PC-9 (cell line): ENCODE data around the gene TSNAX. TPM values are rescaled to one million over a fixed set of nuclear protein-coding genes. Genes with fewer than 3 reads are reported as not detected.

ENCODE experiments used
- BruUV-seq: library from RNA; stranded (reverse); fragments of 400-500 nt; replicated peaks from 2 replicates; lab custom pipeline; 2021; lab: Mats Ljungman, UMichigan
- CTCF ChIA-PET: fragments of 300-600 bp; sonication (Branson Sonifier 250); formaldehyde crosslinking; loops from one replicate; lab custom pipeline; 2022; ENCODE audit warnings: antibody characterized with exemption; lab: Charles Lee
- POLR2A ChIA-PET: fragments of 300-600 bp; sonication (Branson Sonifier 250); formaldehyde crosslinking; loops from one replicate; lab custom pipeline; 2022; ENCODE audit warnings: antibody characterized with exemption; ENCODE audit not compliant: unreplicated experiment; lab: Charles Lee
- DNase-seq, 2 experiments: peaks; one replicate each; pipeline versions ENCODE4 v3.0.0 to v3.0.0-alpha.2; 2015 to 2022; ENCODE audit warnings: mixed read lengths in 1 of 2
- H2AFZ ChIP-seq: fragments of 200-600 bp; sonication (generic); 2 replicates; pipeline ENCODE4 v1.8.1; 2017; ENCODE audit warnings: antibody characterized with exemption
- H3F3A ChIP-seq: fragments of 200-600 bp; sonication (generic); 2 replicates; pipeline ENCODE4 v1.8.1; 2017; ENCODE audit warnings: antibody characterized with exemption, mild to moderate bottlenecking, low read depth; ENCODE audit not compliant: insufficient read depth
- H3K27ac ChIP-seq: fragments of 200-600 bp; sonication (generic); 2 replicates; pipeline ENCODE4 v1.6.1; 2016; ENCODE audit warnings: mixed run types
- H3K27me3 ChIP-seq: fragments of 200-600 bp; sonication (generic); 2 replicates; pipeline ENCODE4 v1.6.1; 2016; ENCODE audit warnings: low read depth, mixed run types; ENCODE audit not compliant: insufficient read depth
- H3K36me3 ChIP-seq: fragments of 200-600 bp; sonication (generic); 2 replicates; pipeline ENCODE4 v1.6.1; 2016; ENCODE audit warnings: low read depth, mixed run types
- H3K4me1 ChIP-seq: fragments of 200-600 bp; sonication (generic); replicated peaks from 2 replicates; pipeline ENCODE4 v1.6.1; 2016; ENCODE audit warnings: mixed run types; ENCODE audit not compliant: insufficient read depth
- H3K4me2 ChIP-seq: fragments of 200-600 bp; sonication (generic); 2 replicates; pipeline ENCODE4 v1.6.1; 2017; ENCODE audit warnings: mixed run types
- H3K4me3 ChIP-seq: fragments of 200-600 bp; sonication (generic); 2 replicates; pipeline ENCODE4 v1.6.1; 2016; ENCODE audit warnings: mixed run types
- H3K79me2 ChIP-seq: fragments of 200-600 bp; sonication (generic); 2 replicates; pipeline ENCODE4 v1.6.1; 2017; ENCODE audit warnings: low read depth, mixed run types
- H3K9me2 ChIP-seq: fragments of 200-600 bp; sonication (generic); 2 replicates; pipeline ENCODE4 v1.8.1; 2017; ENCODE audit warnings: mild to moderate bottlenecking; ENCODE audit not compliant: insufficient read depth
- H3K9me3 ChIP-seq: fragments of 200-600 bp; sonication (generic); 2 replicates; pipeline ENCODE4 v1.8.1; 2016; ENCODE audit warnings: low read depth; ENCODE audit not compliant: insufficient read depth
- H4K20me1 ChIP-seq: fragments of 200-600 bp; sonication (generic); 2 replicates; pipeline ENCODE4 v1.8.1; 2017; ENCODE audit not compliant: insufficient read depth
- CTCF ChIP-seq: fragments of 200-600 bp; sonication (generic); conservative IDR thresholded peaks from 2 replicates; pipeline ENCODE4 v1.6.1; 2017; ENCODE audit warnings: mixed run types, antibody characterized with exemption, mild to moderate bottlenecking, moderate library complexity
- EZH2 ChIP-seq: fragments of 200-600 bp; sonication (generic); IDR thresholded peaks from 2 replicates; pipeline ENCODE4 v1.8.0; 2017; ENCODE audit warnings: antibody characterized with exemption, low read depth
- intact Hi-C: fragments of 100-400 bp; cut with micrococcal nuclease; formaldehyde crosslinking; loops from one replicate; pipeline ENCODE4 v1.10.0; 2022; ENCODE audit not compliant: unreplicated experiment
- total RNA-seq: library from RNA; stranded (reverse); gene quantifications from 2 replicates; pipeline ENCODE4 v1.2.3, GENCODE V29; 2021

The TSNAX gene
- total RNA-seq, 1 experiment from 2014 or later = 32.1 TPM

GRCh38 chr1:231518485-231519034 is 9.9 kb upstream of the TSNAX start:
- no peak overlapping the region for H3K27ac ChIP-seq
- H2AFZ ChIP-seq = no peak overlapping the region
- no peaks in the 10 kb centered on the region for H3K9me3 ChIP-seq
- ChIA-PET POLR2A (no interaction called here), CTCF (no interaction called here)
- H3K4me3 ChIP-seq = no peak overlapping the region
- no peak for DNase-seq
- H3K36me3 ChIP-seq = no peaks in the 10 kb centered on the region
- no peaks in the 10 kb centered on the region for H3K79me2 ChIP-seq
- H3K27me3 ChIP-seq = no peaks in the 10 kb centered on the region
- no peak overlapping the region for H3K4me2 ChIP-seq
- H3F3A ChIP-seq = no peaks in the 10 kb centered on the region
- intact Hi-C loops = no loop called here
- no peaks in the 10 kb centered on the region for H3K4me1 ChIP-seq
- no peaks in the 10 kb centered on the region for H4K20me1 ChIP-seq
- no TSS peak for BruUV-seq
- H3K9me2 ChIP-seq = 0 out of 2 replicates have a peak, but pooled peaks cover 6% of the 10 kb centered on the region
- no peak for TF ChIP-seq CTCF

GRCh38 chr1:231519166-231519565 is 9.3 kb upstream of the TSNAX start:
- H3K9me3 ChIP-seq = no peaks in the 10 kb centered on the region
- no peak for DNase-seq
- no peaks in the 10 kb centered on the region for H3K79me2 ChIP-seq
- no peak overlapping the region for H3K27ac ChIP-seq
- 0 out of 2 replicates have a peak, but pooled peaks cover 6% of the 10 kb centered on the region for H3K9me2 ChIP-seq
- H3K4me2 ChIP-seq = no peak overlapping the region
- no peak overlapping the region for H2AFZ ChIP-seq
- no TSS peak for BruUV-seq
- no peaks in the 10 kb centered on the region for H3K4me1 ChIP-seq
- TF ChIP-seq CTCF (no peak), EZH2 (no peak)
- ChIA-PET CTCF (no interaction called here), POLR2A (no interaction called here)
- H3K27me3 ChIP-seq = no peaks in the 10 kb centered on the region
- H3K36me3 ChIP-seq = no peaks in the 10 kb centered on the region
- H3F3A ChIP-seq = no peaks in the 10 kb centered on the region
- intact Hi-C loops = no loop called here
- H3K4me3 ChIP-seq = no peak overlapping the region
- no peaks in the 10 kb centered on the region for H4K20me1 ChIP-seq

GRCh38 chr1:231522038-231522437 is 6.4 kb upstream of the TSNAX start:
- no peak for DNase-seq
- Histone ChIP-seq H3K36me3 (no peaks in the 10 kb centered on the region), H3K4me2 (no peak overlapping the region), H3K9me3 (no peaks in the 10 kb centered on the region), H3K9me2 (no peaks in the 10 kb centered on the region), H3K27ac (no peak overlapping the region), H2AFZ (no peak overlapping the region), H3K79me2 (no peaks in the 10 kb centered on the region), H3K4me1 (no peaks in the 10 kb centered on the region), H3K4me3 (no peak overlapping the region), H3K27me3 (no peaks in the 10 kb centered on the region), H4K20me1 (no peaks in the 10 kb centered on the region), H3F3A (no peaks in the 10 kb centered on the region)
- intact Hi-C loops = no loop called here
- BruUV-seq = no TSS peak
- no peak for TF ChIP-seq CTCF
- no peak for TF ChIP-seq EZH2
- POLR2A ChIA-PET = no interaction called here
- CTCF ChIA-PET = no interaction called here
